ENCODE data around the gene TEN1. TPM values are rescaled to one million over a fixed set of nuclear protein-coding genes. Genes with fewer than 3 reads are reported as not detected.

TEN1 gene
- total RNA-seq, 1 experiment from 2014 or later = 58.3 TPM

- peaks cover 19% of the 10 kb centered on the region for H3K4me1 ChIP-seq (ENCODE audit: insufficient read depth, low read length)
- H3K9me2 ChIP-seq (replicated peaks; ENCODE audit: low read length) = no peaks in the 10 kb centered on the region
- no peaks in the 10 kb centered on the region for H3F3A ChIP-seq (ENCODE audit: low read length, unreplicated experiment)
- intact Hi-C loops (cut with micrococcal nuclease) = no loop called here
- POLR2A ChIA-PET (ENCODE audit: unreplicated experiment) = no interaction called here
- H3K4me2 ChIP-seq (ENCODE audit: low read length) = no peak overlapping the region
- no peak overlapping the region for H3K27ac ChIP-seq (ENCODE audit: low read length)
- H3K79me2 ChIP-seq (ENCODE audit: low read length) = no peaks in the 10 kb centered on the region
- H3K36me3 ChIP-seq (ENCODE audit: low read depth, low read length) = peaks cover 2% of the 10 kb centered on the region; the same call in 1 of the 2 replicates
- DNase-seq = peak; percentile 1
- no peak overlapping the region for H3K9ac ChIP-seq (ENCODE audit: low read length)
- H4K20me1 ChIP-seq (ENCODE audit: low read length) = no peaks in the 10 kb centered on the region
- no peak overlapping the region for H3K4me3 ChIP-seq (ENCODE audit: low read length)
- no peak for ATAC-seq
- no peak overlapping the region for H2AFZ ChIP-seq (ENCODE audit: low read length)
- no peaks in the 10 kb centered on the region for H3K9me3 ChIP-seq (ENCODE audit: low read length)
- CTCF ChIA-PET = interaction anchor here (1.0 kb wide), 1 partner anchor 12 kb away, joined by 5 read pairs; no protein-coding TSS in a partner anchor
- TF ChIP-seq EZH2phosphoT487 (IDR thresholded peaks at IDR 0.05; ENCODE audit: borderline replicate concordance, low read length) (no peak), EZH2 (IDR thresholded peaks at IDR 0.05; ENCODE audit: low read length, unreplicated experiment) (no peak)
- TF ChIP-seq, protein P1, sequence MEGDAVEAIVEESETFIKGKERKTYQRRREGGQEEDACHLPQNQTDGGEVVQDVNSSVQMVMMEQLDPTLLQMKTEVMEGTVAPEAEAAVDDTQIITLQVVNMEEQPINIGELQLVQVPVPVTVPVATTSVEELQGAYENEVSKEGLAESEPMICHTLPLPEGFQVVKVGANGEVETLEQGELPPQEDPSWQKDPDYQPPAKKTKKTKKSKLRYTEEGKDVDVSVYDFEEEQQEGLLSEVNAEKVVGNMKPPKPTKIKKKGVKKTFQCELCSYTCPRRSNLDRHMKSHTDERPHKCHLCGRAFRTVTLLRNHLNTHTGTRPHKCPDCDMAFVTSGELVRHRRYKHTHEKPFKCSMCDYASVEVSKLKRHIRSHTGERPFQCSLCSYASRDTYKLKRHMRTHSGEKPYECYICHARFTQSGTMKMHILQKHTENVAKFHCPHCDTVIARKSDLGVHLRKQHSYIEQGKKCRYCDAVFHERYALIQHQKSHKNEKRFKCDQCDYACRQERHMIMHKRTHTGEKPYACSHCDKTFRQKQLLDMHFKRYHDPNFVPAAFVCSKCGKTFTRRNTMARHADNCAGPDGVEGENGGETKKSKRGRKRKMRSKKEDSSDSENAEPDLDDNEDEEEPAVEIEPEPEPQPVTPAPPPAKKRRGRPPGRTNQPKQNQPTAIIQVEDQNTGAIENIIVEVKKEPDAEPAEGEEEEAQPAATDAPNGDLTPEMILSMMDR (conservative IDR thresholded peaks at IDR 0.05; ENCODE audit: low read depth, low read length) = no peak
- H3K27me3 ChIP-seq (ENCODE audit: low read length) = no peaks in the 10 kb centered on the region
- BruUV-seq (replicated peaks) = no TSS peak
Observed at GRCh38 chr17:76002100-76002499, 23.1 kb downstream of the TEN1 start.

- Histone ChIP-seq H3K9me2 (replicated peaks; ENCODE audit: low read length) (no peaks in the 10 kb centered on the region), H3K9me3 (ENCODE audit: low read length) (no peaks in the 10 kb centered on the region), H3K27ac (ENCODE audit: low read length) (no peak overlapping the region), H4K20me1 (ENCODE audit: low read length) (no peaks in the 10 kb centered on the region), H3K4me3 (ENCODE audit: low read length) (no peak overlapping the region), H2AFZ (ENCODE audit: low read length) (no peak overlapping the region), H3K79me2 (ENCODE audit: low read length) (no peaks in the 10 kb centered on the region), H3F3A (ENCODE audit: low read length, unreplicated experiment) (no peaks in the 10 kb centered on the region), H3K27me3 (ENCODE audit: low read length) (no peaks in the 10 kb centered on the region), H3K4me1 (ENCODE audit: insufficient read depth, low read length) (peaks cover 1% of the 10 kb centered on the region; the same call in 1 of the 2 replicates), H3K9ac (ENCODE audit: low read length) (no peak overlapping the region), H3K36me3 (ENCODE audit: low read depth, low read length) (peaks cover 7% of the 10 kb centered on the region; the same call in 1 of the 2 replicates), H3K4me2 (ENCODE audit: low read length) (no peak overlapping the region)
- TF ChIP-seq EZH2phosphoT487 (IDR thresholded peaks at IDR 0.05; ENCODE audit: borderline replicate concordance, low read length) = no peak
- TF ChIP-seq EZH2 (IDR thresholded peaks at IDR 0.05; ENCODE audit: low read length, unreplicated experiment) = no peak
- TF ChIP-seq, protein P1 (conservative IDR thresholded peaks at IDR 0.05; ENCODE audit: low read depth, low read length) = no peak
- intact Hi-C loops (cut with micrococcal nuclease) = no loop called here
- BruUV-seq (replicated peaks) = no TSS peak
- ChIA-PET CTCF (interaction anchor here (1.0 kb wide), 1 partner anchor 99 kb away, joined by 5 read pairs; the partner anchor contains the start of gene MRPL38), POLR2A (ENCODE audit: unreplicated experiment) (interaction anchor here (0.7 kb wide), 1 partner anchor 45 kb away, joined by 4 read pairs; no protein-coding TSS in a partner anchor)
- no peak for ATAC-seq
- no peak for DNase-seq
Observed at GRCh38 chr17:76003915-76004314, 24.9 kb downstream of the TEN1 start.

- Histone ChIP-seq H3K9me2 (replicated peaks; ENCODE audit: low read length) (no peaks in the 10 kb centered on the region), H3K27me3 (ENCODE audit: low read length) (no peaks in the 10 kb centered on the region), H3K9ac (ENCODE audit: low read length) (no peak overlapping the region), H2AFZ (ENCODE audit: low read length) (no peak overlapping the region), H3K4me1 (ENCODE audit: insufficient read depth, low read length) (no peaks in the 10 kb centered on the region), H3K4me2 (ENCODE audit: low read length) (no peak overlapping the region), H3K79me2 (ENCODE audit: low read length) (no peaks in the 10 kb centered on the region), H3K36me3 (ENCODE audit: low read depth, low read length) (peaks cover 8% of the 10 kb centered on the region; the same call in 1 of the 2 replicates), H4K20me1 (ENCODE audit: low read length) (no peaks in the 10 kb centered on the region), H3K9me3 (ENCODE audit: low read length) (no peaks in the 10 kb centered on the region), H3F3A (ENCODE audit: low read length, unreplicated experiment) (no peaks in the 10 kb centered on the region), H3K27ac (ENCODE audit: low read length) (no peak overlapping the region), H3K4me3 (ENCODE audit: low read length) (no peak overlapping the region)
- ChIA-PET CTCF (interaction anchor here (0.6 to 1.4 kb wide), 4 partner anchors 10 to 150 kb away, joined by 4 to 10 read pairs (median 5); partner anchors contain the start of genes MRPL38 and WBP2), POLR2A (ENCODE audit: unreplicated experiment) (no interaction called here)
- ATAC-seq (no peak), DNase-seq (no peak)
- intact Hi-C loops (cut with micrococcal nuclease) = loop anchor here (1.0 kb wide), 1 partner anchor 100 kb away; no protein-coding TSS in a partner anchor
- TF ChIP-seq EZH2phosphoT487 (IDR thresholded peaks at IDR 0.05; ENCODE audit: borderline replicate concordance, low read length) (no peak), EZH2 (IDR thresholded peaks at IDR 0.05; ENCODE audit: low read length, unreplicated experiment) (no peak)
- TF ChIP-seq, protein P1 (conservative IDR thresholded peaks at IDR 0.05; ENCODE audit: low read depth, low read length) = no peak
- no TSS peak for BruUV-seq (replicated peaks)
Observed at GRCh38 chr17:76004750-76005262, 25.8 kb downstream of the TEN1 start.
